Upper lobe of right lung (tissue), 1 donor: ENCODE data around the gene GCG. TPM values are rescaled to one million over a fixed set of nuclear protein-coding genes. Genes with fewer than 3 reads are reported as not detected.

Experiments
- ATAC-seq: fragments of 200-7000 bp; cut with Tn5 transposase; one replicate; pipeline ENCODE4 v1.9.1; 2020; ENCODE audit warnings: mild to moderate bottlenecking, moderate library complexity
- DNase-seq: peaks from one replicate; pipeline ENCODE4 v3.0.0-alpha.2; 2020
- H3K27ac ChIP-seq: fragments of 200-600 bp; one replicate; pipeline ENCODE4 v1.8.0; 2022
- H3K27me3 ChIP-seq: fragments of 200-600 bp; one replicate; pipeline ENCODE4 v1.8.0; 2022; ENCODE audit warnings: mild to moderate bottlenecking
- H3K36me3 ChIP-seq: fragments of 200-600 bp; one replicate; pipeline ENCODE4 v1.8.0; 2022
- H3K4me1 ChIP-seq: fragments of 200-600 bp; one replicate; pipeline ENCODE4 v1.8.0; 2022
- H3K4me3 ChIP-seq: fragments of 200-600 bp; one replicate; pipeline ENCODE4 v1.8.0; 2022; ENCODE audit warnings: mild to moderate bottlenecking
- H3K9me3 ChIP-seq: fragments of 200-600 bp; one replicate; pipeline ENCODE4 v1.8.0; 2022
- CTCF ChIP-seq: fragments of 200-600 bp; IDR thresholded peaks from one replicate; pipeline ENCODE4 v1.8.0; 2022; ENCODE audit warnings: antibody characterized with exemption
- intact Hi-C: fragments of 100-400 bp; cut with DNase I; formaldehyde crosslinking; loops from one replicate; pipeline ENCODE4 v1.11.0; 2022
- long read RNA-seq: library from polyadenylated mRNA; unstranded; transcript quantifications from one replicate; pipeline ENCODE4 v2.0.0, GENCODE V29; 2021
- total RNA-seq: library from RNA; stranded (reverse); fragmentation: NEBNext Ultra II Directional; extraction: Animal tissue kit (Norgen Biotek cat#: 25700); gene quantifications from one replicate; pipeline ENCODE4 v1.2.1, GENCODE V29; 2021
- donor health status: DM: no; HTN: yes; CAD: no; lungs with severe emphysema.

GCG gene
- not detected for total RNA-seq
- long read RNA-seq = 0 reads

GRCh38 chr2:162152147-162152546 is at the start of gene GCG:
GCG (minus strand) TSS chr2:162152247; CDS start chr2:162149178, 3,069 bp downstream.
- Histone ChIP-seq H3K4me1 (no peaks in the 10 kb centered on the region), H3K36me3 (no peaks in the 10 kb centered on the region), H3K9me3 (no peaks in the 10 kb centered on the region), H3K27me3 (peaks cover 16% of the 10 kb centered on the region), H3K27ac (no peak within 1 kb of the TSS), H3K4me3 (no peak within 1 kb of the TSS)
- no peak for ATAC-seq
- no peak for TF ChIP-seq CTCF
- intact Hi-C loops = no loop called here
- no peak for DNase-seq

GRCh38 chr2:162200636-162201035 is 48.6 kb upstream of the GCG start:
- no peak for DNase-seq
- H3K36me3 ChIP-seq = no peaks in the 10 kb centered on the region
- no peak for ATAC-seq
- H3K9me3 ChIP-seq = no peaks in the 10 kb centered on the region
- no peak overlapping the region for H3K4me3 ChIP-seq
- intact Hi-C loops = no loop called here
- no peak overlapping the region for H3K27ac ChIP-seq
- H3K4me1 ChIP-seq = no peaks in the 10 kb centered on the region
- TF ChIP-seq CTCF = no peak
- no peaks in the 10 kb centered on the region for H3K27me3 ChIP-seq

- Histone ChIP-seq H3K27ac (no peak overlapping the region), H3K36me3 (no peaks in the 10 kb centered on the region), H3K27me3 (no peaks in the 10 kb centered on the region), H3K9me3 (no peaks in the 10 kb centered on the region), H3K4me3 (no peak overlapping the region), H3K4me1 (no peaks in the 10 kb centered on the region)
- TF ChIP-seq CTCF = no peak
- ATAC-seq = no peak
- no peak for DNase-seq
- intact Hi-C loops = no loop called here
These were observed 47.9 kb upstream of the GCG start for GRCh38 chr2:162199913-162200312.

- Histone ChIP-seq H3K9me3 (no peaks in the 10 kb centered on the region), H3K36me3 (no peaks in the 10 kb centered on the region), H3K27me3 (no peaks in the 10 kb centered on the region), H3K4me1 (no peaks in the 10 kb centered on the region), H3K27ac (no peak overlapping the region), H3K4me3 (no peak overlapping the region)
- DNase-seq (no peak), ATAC-seq (no peak)
- TF ChIP-seq CTCF = no peak
- intact Hi-C loops = no loop called here
These were observed 46.2 kb upstream of the GCG start for GRCh38 chr2:162198239-162198638.

- TF ChIP-seq CTCF = no peak
- no peaks in the 10 kb centered on the region for H3K36me3 ChIP-seq
- no peak for DNase-seq
- H3K9me3 ChIP-seq = no peaks in the 10 kb centered on the region
- no peak for ATAC-seq
- no peak overlapping the region for H3K4me3 ChIP-seq
- H3K27ac ChIP-seq = no peak overlapping the region
- intact Hi-C loops = no loop called here
- H3K27me3 ChIP-seq = no peaks in the 10 kb centered on the region
- H3K4me1 ChIP-seq = no peaks in the 10 kb centered on the region
These were observed 45.2 kb upstream of the GCG start for GRCh38 chr2:162197069-162197825.

- no peaks in the 10 kb centered on the region for H3K9me3 ChIP-seq
- DNase-seq = no peak
- no peaks in the 10 kb centered on the region for H3K4me1 ChIP-seq
- no peak overlapping the region for H3K27ac ChIP-seq
- intact Hi-C loops = no loop called here
- no peaks in the 10 kb centered on the region for H3K36me3 ChIP-seq
- H3K27me3 ChIP-seq = no peaks in the 10 kb centered on the region
- TF ChIP-seq CTCF = no peak
- H3K4me3 ChIP-seq = no peak overlapping the region
- no peak for ATAC-seq
These were observed 44.6 kb upstream of the GCG start for GRCh38 chr2:162196638-162197037.
